Muscle layer of duodenum (tissue), 2 donors: ENCODE results near the gene CDH23.

ENCODE experiments used
- H3K27ac ChIP-seq: one replicate; pipeline ENCODE4 v1.7.0; 2013; ENCODE audit warnings: mild to moderate bottlenecking, low read length
- H3K27me3 ChIP-seq: one replicate; pipeline ENCODE4 v1.7.0; 2013; ENCODE audit warnings: low read depth, mild to moderate bottlenecking, control low read depth, low read length
- H3K36me3 ChIP-seq, 2 donors: one replicate each; pipeline ENCODE4 v1.7.0; 2013; ENCODE audit warnings: low read length in 2 of 2, control low read depth in 1 of 2, mild to moderate bottlenecking in 1 of 2; ENCODE audit not compliant: insufficient read depth in 2 of 2, control insufficient read depth in 1 of 2
- H3K4me1 ChIP-seq, 2 donors: one replicate each; pipeline ENCODE4 v1.7.0; 2013; ENCODE audit warnings: low read length in 2 of 2, mild to moderate bottlenecking in 2 of 2, control low read depth in 1 of 2, moderate library complexity in 1 of 2; ENCODE audit not compliant: insufficient read depth in 2 of 2, control insufficient read depth in 1 of 2
- H3K4me3 ChIP-seq, 2 donors: one replicate each; pipeline ENCODE4 v1.7.0; 2013; ENCODE audit warnings: low read length in 2 of 2, low read depth in 1 of 2, mild to moderate bottlenecking in 1 of 2
- H3K9me3 ChIP-seq, 2 donors: one replicate each; pipeline ENCODE4 v1.7.0; 2013; ENCODE audit warnings: low read length in 2 of 2, control low read depth in 1 of 2, mild to moderate bottlenecking in 1 of 2; ENCODE audit not compliant: control insufficient read depth in 1 of 2
- donor health status: healthy.

The CDH23 gene

GRCh38 chr10:71515531-71516172 lies 118.9 kb downstream of the CDH23 start:
- no peaks in the 10 kb centered on the region for H3K9me3 ChIP-seq
- H3K27ac ChIP-seq, result no peak overlapping the region
- H3K36me3 ChIP-seq, result no peaks in the 10 kb centered on the region
- H3K27me3 ChIP-seq, result no peaks in the 10 kb centered on the region
- H3K4me3 ChIP-seq, result no peak overlapping the region
- H3K4me1 ChIP-seq, result no peaks in the 10 kb centered on the region

GRCh38 chr10:71516890-71517289 lies 120.2 kb downstream of the CDH23 start:
- H3K4me3 ChIP-seq, result no peak overlapping the region
- no peaks in the 10 kb centered on the region for H3K4me1 ChIP-seq
- H3K27ac ChIP-seq, result no peak overlapping the region
- H3K27me3 ChIP-seq, result no peaks in the 10 kb centered on the region
- no peaks in the 10 kb centered on the region for H3K36me3 ChIP-seq
- H3K9me3 ChIP-seq, result no peaks in the 10 kb centered on the region

GRCh38 chr10:71517298-71518169 lies 120.8 kb downstream of the CDH23 start:
- Histone ChIP-seq H3K4me1 (no peaks in the 10 kb centered on the region), H3K9me3 (no peaks in the 10 kb centered on the region), H3K36me3 (no peaks in the 10 kb centered on the region), H3K27ac (no peak overlapping the region), H3K4me3 (no peak overlapping the region), H3K27me3 (no peaks in the 10 kb centered on the region)

- H3K36me3 ChIP-seq, result no peaks in the 10 kb centered on the region
- no peak overlapping the region for H3K27ac ChIP-seq
- H3K27me3 ChIP-seq, result no peaks in the 10 kb centered on the region
- H3K4me1 ChIP-seq, result no peaks in the 10 kb centered on the region
- no peak overlapping the region for H3K4me3 ChIP-seq
- H3K9me3 ChIP-seq, result no peaks in the 10 kb centered on the region
These were observed 123.3 kb downstream of the CDH23 start for GRCh38 chr10:71520042-71520441.

GRCh38 chr10:71521504-71522441 lies 125.1 kb downstream of the CDH23 start:
- H3K9me3 ChIP-seq, result no peaks in the 10 kb centered on the region
- H3K27me3 ChIP-seq, result no peaks in the 10 kb centered on the region
- no peaks in the 10 kb centered on the region for H3K36me3 ChIP-seq
- H3K4me1 ChIP-seq, result no peaks in the 10 kb centered on the region
- H3K27ac ChIP-seq, result no peak overlapping the region
- no peak overlapping the region for H3K4me3 ChIP-seq

GRCh38 chr10:71522442-71523144 lies 125.9 kb downstream of the CDH23 start:
- H3K27ac ChIP-seq, result no peak overlapping the region
- H3K9me3 ChIP-seq, result no peaks in the 10 kb centered on the region
- H3K4me3 ChIP-seq, result no peak overlapping the region
- no peaks in the 10 kb centered on the region for H3K4me1 ChIP-seq
- no peaks in the 10 kb centered on the region for H3K36me3 ChIP-seq
- H3K27me3 ChIP-seq, result no peaks in the 10 kb centered on the region

GRCh38 chr10:71523756-71524155 lies 127.0 kb downstream of the CDH23 start:
- Histone ChIP-seq H3K4me3 (no peak overlapping the region), H3K36me3 (no peaks in the 10 kb centered on the region)

GRCh38 chr10:71525092-71525491 lies 128.4 kb downstream of the CDH23 start:
- H3K4me1 ChIP-seq, result no peaks in the 10 kb centered on the region
- H3K9me3 ChIP-seq, result no peaks in the 10 kb centered on the region
- no peak overlapping the region for H3K27ac ChIP-seq
- no peaks in the 10 kb centered on the region for H3K36me3 ChIP-seq
- H3K4me3 ChIP-seq, result no peak overlapping the region
- H3K27me3 ChIP-seq, result no peaks in the 10 kb centered on the region

More at GRCh38 chr10:71523756-71524155, 127.0 kb downstream of the CDH23 start:
- no peaks in the 10 kb centered on the region for H3K9me3 ChIP-seq
- H3K27me3 ChIP-seq, result no peaks in the 10 kb centered on the region
- no peak overlapping the region for H3K27ac ChIP-seq
- no peaks in the 10 kb centered on the region for H3K4me1 ChIP-seq

- Histone ChIP-seq H3K27me3 (no peaks in the 10 kb centered on the region), H3K27ac (no peak overlapping the region), H3K36me3 (no peaks in the 10 kb centered on the region), H3K4me1 (no peaks in the 10 kb centered on the region), H3K9me3 (no peaks in the 10 kb centered on the region), H3K4me3 (no peak overlapping the region)
These were observed 129.0 kb downstream of the CDH23 start for GRCh38 chr10:71525721-71526120.

- Histone ChIP-seq H3K27me3 (no peaks in the 10 kb centered on the region), H3K4me1 (no peaks in the 10 kb centered on the region), H3K9me3 (no peaks in the 10 kb centered on the region), H3K36me3 (no peaks in the 10 kb centered on the region), H3K27ac (no peak overlapping the region), H3K4me3 (no peak overlapping the region)
These were observed 129.9 kb downstream of the CDH23 start for GRCh38 chr10:71526653-71527052.
